Choroid plexus epithelial cell (primary cell): ENCODE results near the gene CMBL.

Experiments used
- DNase-seq: peaks from one replicate; pipeline ENCODE4 v3.0.0-alpha.2; 2010; ENCODE audit warnings: low read depth
- H3K4me3 ChIP-seq: 2 replicates; pipeline ENCODE4 v1.5.1; 2011; ENCODE audit warnings: low read depth, mild to moderate bottlenecking, control low read depth, low read length, moderate library complexity
- TF ChIP-seq, protein P1 (sequence below): conservative IDR thresholded peaks from 2 replicates; pipeline ENCODE4 v1.5.1; 2011; ENCODE audit warnings: low read depth, mild to moderate bottlenecking, control low read depth, inconsistent platforms, low read length, moderate library complexity

CMBL gene

DNA sequence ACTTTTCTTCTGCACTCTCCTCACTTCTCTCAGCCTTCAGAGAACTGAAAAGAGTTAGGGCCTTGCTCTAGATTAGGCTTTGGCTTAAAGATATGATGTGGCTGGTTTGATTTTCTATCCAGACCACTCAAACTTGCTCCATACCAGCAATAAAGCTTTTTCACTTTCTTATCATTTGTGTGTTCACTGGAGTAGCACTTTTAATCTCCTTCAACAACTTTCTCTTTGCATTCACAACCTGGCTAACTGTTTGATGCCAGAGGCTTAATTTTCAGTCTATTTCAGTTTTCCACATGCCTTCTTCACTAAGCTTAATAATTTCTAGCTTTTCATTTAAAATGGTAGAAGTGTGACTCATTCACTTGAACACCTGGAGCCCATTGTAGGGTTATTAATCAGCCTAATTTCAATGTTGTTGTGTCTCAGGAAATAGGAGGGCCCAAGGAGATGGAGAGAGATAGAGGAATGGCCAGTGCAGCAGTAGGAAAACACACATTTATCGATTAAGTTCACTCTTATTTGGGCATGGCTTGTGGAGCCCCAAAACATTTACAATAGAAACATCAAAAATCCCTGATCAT, 64.0 kb downstream of the CMBL start:
- TF ChIP-seq, protein P1, sequence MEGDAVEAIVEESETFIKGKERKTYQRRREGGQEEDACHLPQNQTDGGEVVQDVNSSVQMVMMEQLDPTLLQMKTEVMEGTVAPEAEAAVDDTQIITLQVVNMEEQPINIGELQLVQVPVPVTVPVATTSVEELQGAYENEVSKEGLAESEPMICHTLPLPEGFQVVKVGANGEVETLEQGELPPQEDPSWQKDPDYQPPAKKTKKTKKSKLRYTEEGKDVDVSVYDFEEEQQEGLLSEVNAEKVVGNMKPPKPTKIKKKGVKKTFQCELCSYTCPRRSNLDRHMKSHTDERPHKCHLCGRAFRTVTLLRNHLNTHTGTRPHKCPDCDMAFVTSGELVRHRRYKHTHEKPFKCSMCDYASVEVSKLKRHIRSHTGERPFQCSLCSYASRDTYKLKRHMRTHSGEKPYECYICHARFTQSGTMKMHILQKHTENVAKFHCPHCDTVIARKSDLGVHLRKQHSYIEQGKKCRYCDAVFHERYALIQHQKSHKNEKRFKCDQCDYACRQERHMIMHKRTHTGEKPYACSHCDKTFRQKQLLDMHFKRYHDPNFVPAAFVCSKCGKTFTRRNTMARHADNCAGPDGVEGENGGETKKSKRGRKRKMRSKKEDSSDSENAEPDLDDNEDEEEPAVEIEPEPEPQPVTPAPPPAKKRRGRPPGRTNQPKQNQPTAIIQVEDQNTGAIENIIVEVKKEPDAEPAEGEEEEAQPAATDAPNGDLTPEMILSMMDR: no peak
- no peak for DNase-seq

DNA sequence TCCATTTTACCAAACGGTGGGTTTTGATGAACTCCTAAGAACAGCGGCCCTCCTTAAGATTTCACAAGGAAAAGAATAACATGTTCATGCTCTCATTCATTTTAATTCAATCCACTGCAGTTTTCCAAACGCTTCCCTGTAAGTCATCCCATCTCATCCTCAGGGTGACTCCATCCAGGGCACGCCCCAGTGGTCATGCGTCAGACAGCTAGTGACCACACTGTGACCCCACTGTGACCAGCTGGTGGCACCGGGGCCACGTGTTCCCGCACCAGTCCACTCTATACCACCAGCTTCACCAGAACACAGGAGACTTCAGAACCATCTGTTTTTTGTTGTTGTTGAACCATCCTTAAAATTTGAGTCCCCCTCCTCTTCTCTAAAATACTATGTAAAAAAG, 72.4 kb downstream of the CMBL start:
- TF ChIP-seq, protein P1: no peak
- DNase-seq: no peak

More for the DNA sequence above, 64.0 kb downstream of the CMBL start:
- H3K4me3 ChIP-seq: no peak overlapping the region

DNA sequence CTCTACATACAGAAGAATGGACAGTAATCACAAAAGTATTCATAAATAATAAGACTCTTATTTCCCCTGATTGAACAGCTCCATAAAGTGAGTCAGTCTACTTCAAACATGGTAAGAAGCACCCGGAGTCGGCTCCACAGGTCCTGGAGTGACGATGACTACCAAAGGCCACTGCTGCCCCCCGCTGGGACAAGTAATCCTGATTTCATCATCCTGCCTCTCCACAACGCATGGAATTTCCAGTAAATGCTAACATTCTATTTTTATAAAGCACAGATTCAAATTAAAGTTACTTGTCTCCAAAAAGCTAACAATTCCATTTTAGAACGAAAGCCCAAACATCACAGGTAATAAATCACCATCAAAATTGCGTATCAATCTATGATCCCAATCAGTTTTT, 74.2 kb downstream of the CMBL start:
- peak; percentile 97 for DNase-seq
- no peak overlapping the region for H3K4me3 ChIP-seq
- TF ChIP-seq, protein P1: no peak

More for the DNA sequence above, 72.4 kb downstream of the CMBL start:
- no peak overlapping the region for H3K4me3 ChIP-seq

DNA sequence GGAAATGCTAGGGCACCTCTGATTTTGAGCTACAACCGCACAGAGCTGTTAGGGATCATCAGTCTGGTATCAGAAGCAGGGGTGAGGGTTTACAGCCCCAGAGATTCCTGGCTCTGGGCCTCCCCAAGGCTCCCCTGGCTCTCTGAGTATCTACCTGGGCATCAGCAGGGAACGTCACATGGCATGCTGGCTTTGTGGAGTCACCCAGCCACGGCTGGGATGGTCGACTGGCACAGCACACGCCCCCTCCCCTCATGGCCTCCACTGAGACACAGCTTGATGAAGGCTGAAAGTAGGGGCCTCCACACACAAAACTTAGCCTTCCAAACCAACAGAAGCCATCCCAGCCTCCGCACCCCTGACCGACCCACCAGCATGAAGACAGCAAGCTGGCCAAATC, 74.7 kb downstream of the CMBL start:
- H3K4me3 ChIP-seq: no peak overlapping the region
- TF ChIP-seq, protein P1: no peak

DNA sequence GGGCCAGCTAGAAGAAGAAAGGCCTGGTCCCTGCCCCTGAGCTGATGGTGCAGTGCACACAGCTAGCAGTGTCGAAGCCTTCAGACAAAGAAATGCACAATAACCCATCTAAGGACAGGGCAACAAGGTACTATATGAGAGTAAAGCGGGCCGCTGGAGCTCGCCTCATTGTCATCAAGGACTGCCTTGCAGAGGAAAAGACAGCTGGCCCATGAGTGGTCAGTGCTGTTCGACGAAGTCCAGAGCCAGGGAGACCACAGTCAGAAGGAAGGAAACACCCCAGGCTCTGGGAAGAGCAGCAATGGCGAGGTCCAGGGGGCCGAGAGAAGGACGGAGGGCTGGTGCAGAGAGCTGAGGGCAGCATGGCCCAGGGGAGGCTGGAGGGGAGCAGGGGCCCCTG, 75.3 kb downstream of the CMBL start:
- TF ChIP-seq, protein P1: no peak
- no peak overlapping the region for H3K4me3 ChIP-seq
- no peak for DNase-seq

More for the DNA sequence above, 74.7 kb downstream of the CMBL start:
- DNase-seq: no peak

DNA sequence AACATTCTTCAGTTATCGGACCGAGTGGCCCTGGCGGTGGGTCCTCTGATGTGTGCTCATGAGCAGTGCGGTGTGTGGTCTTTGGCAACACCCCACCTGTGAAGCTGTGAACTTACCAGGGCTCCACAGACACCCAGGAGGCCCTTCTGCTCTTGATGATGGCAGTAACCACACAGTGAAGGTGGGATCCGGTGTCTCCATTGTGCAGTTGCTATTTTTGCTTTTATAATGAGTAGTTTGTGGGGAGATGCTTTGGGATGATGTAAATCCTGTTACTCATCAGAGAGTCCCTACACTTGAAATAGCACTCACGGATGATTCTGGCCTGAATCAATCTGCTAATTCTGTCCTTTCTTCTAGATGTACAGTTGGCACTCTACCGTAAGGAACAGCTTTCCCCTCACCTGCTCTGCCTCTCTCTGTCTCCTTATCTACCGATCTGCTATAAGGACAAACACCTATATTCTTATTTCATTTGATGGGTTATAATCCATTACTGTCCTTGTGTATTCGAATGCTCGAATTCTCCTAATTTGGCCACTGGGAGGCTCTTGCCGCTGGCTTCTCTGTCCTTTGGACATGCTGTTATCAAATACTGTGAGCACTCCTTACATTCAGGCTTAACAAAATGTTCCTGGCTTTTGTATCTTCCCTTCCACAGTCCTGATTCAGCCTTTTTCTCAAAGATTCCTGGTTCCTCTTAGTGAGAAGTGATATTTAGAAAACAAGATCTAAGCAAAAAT, 78.2 kb downstream of the CMBL start:
- TF ChIP-seq, protein P1: peak; percentile 62
- no peak overlapping the region for H3K4me3 ChIP-seq
- DNase-seq: peak; percentile 60

DNA sequence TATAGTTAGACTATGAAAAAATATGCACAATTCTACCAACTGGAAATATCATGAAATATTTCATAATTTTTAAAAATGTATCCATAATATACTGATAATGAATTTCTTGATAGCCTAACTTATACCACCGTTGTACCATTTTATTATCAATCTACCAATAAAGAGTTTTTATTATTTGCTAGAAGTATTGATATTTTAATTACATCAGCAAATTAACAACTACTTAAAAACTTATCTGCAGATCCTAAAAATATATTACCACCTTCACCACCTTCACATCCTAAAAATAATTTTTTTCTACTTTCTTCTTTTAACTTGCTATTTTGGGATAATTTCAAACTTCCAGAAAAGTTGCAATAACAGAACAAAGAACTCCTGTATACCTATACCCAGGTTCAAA, 79.4 kb downstream of the CMBL start:
- TF ChIP-seq, protein P1: no peak
- H3K4me3 ChIP-seq: no peak overlapping the region
- no peak for DNase-seq
